Stimulated activated CD4-positive, alpha-beta T cell treated with anti-CD3 and anti-CD28 coated beads, TNF-alpha, amount 100 ng/mL, for 1 hour (primary cell): Measurements from ENCODE around the gene GPR107.

Experiments used
- DNase-seq, 3 donors: peaks; one replicate each; pipeline ENCODE4 v3.0.0-alpha.2; 2020; ENCODE audit warnings: low read depth in 3 of 3, low spot score in 1 of 3

Gene GPR107

DNA sequence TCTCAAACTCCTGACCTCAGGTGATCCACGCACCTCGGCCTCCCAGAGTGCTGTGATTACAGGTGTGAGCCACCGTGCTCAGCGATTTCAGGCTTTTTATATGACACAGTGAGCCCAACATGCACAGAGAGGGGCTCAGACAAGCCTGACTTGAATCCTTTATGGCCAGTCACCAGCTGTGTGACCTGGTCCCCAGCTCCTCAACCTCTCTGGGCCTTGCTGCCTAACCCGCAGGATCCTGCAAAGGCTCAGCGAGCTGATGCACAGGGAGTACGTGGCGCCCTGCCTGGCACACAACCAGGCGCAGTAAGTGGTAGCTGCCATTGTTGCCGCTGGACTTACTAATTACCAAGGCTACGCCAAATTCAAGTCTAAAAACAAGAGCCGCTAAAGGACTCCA, 101.9 kb downstream of the GPR107 start:
- no peak for DNase-seq

- DNase-seq = no peak
Measured at GRCh38 chr9:130156672-130157071, 103.0 kb downstream of the GPR107 start.

- no peak for DNase-seq
Measured at GRCh38 chr9:130157079-130157478, 103.4 kb downstream of the GPR107 start.

GRCh38 chr9:130158001-130158400, 104.3 kb downstream of the GPR107 start:
- no peak for DNase-seq

- no peak for DNase-seq
Measured at GRCh38 chr9:130159057-130159456, 105.4 kb downstream of the GPR107 start.

- no peak for DNase-seq
Measured at GRCh38 chr9:130159915-130160670, 106.4 kb downstream of the GPR107 start.

DNA sequence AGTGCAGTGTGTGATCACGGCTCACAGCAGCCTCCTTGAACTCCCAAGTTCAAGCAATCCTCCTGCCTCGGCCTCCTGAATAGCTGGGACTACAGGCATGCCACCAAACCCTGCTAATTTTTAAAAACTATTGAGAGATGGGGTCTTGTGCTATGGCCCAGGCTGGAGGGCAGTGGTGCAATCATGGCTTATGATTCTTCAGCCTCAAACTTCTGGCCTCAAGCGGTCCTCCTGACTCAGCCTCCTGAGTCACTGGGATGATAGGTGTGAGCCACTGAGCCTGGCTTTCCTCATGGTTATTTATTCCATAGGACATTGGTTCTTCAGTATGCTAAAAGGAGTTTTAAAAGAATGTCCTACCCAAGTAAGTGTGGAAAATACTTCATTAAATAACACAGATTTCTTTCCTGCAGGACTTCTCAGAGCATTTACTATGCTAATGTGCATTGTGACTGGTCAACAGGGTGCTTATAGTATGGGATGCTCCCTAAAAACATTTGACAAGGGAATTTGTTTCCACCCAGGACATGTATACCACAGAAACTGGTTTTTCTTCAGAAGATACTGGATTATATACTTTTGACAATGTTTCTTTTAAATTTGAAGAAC, 107.3 kb downstream of the GPR107 start:
- DNase-seq = no peak

DNA sequence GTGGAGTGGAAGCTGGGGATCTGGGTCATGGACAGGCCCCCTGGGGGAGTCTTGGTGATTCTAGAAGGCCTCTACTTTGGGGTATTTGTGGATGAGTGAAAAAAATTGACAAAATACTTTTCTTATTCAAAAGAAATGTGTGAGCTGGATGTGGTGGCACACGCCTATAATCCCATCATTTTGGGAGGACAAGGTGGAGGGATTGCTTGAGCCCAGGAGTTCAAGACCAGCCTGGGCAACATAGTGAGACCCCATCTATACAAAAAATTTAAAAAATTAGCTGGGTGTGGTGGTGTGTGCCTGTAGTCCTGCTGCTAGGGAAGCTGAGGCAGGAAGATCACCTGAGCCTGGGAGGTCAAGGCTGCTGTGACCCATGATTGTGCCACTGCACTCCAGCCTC, 111.9 kb downstream of the GPR107 start:
- no peak for DNase-seq

DNA sequence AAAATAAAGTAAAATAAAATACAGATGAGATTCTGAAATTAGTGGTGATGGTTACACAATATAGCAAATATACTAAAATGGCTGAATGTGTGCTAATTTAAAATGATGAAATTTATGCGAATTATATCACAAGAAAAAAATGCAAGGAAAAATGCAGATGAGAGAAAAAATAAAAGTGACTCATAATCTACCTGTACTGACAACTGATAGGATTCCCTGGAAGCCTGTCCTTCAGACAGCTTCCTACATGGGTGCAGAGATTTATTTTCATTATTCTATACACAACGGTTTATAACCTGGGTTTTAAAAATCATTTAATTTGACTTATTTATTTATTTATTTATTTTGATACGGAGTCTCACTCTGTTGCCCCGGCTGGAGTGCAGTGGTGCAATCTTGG, 112.7 kb downstream of the GPR107 start:
- DNase-seq = no peak

DNA sequence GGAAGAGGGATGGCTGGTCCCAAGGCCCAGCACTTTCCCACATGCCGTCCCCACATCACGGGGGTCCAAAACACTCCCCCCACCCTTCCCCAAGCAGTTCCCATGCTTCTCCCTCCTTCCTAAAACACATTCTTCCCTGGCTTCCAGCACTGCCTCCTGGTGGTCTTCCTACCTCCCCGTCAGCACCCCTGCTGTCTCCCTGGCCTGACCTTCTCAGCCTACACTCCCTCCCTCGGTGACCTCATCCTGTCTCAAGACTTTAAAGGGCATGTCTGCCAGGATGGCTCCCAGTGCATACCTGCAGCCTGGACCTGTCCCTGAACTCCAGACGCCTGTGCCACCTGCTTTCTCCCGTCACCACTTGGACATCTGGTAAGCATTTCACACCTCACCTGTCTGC, 114.2 kb downstream of the GPR107 start:
- DNase-seq = no peak

DNA sequence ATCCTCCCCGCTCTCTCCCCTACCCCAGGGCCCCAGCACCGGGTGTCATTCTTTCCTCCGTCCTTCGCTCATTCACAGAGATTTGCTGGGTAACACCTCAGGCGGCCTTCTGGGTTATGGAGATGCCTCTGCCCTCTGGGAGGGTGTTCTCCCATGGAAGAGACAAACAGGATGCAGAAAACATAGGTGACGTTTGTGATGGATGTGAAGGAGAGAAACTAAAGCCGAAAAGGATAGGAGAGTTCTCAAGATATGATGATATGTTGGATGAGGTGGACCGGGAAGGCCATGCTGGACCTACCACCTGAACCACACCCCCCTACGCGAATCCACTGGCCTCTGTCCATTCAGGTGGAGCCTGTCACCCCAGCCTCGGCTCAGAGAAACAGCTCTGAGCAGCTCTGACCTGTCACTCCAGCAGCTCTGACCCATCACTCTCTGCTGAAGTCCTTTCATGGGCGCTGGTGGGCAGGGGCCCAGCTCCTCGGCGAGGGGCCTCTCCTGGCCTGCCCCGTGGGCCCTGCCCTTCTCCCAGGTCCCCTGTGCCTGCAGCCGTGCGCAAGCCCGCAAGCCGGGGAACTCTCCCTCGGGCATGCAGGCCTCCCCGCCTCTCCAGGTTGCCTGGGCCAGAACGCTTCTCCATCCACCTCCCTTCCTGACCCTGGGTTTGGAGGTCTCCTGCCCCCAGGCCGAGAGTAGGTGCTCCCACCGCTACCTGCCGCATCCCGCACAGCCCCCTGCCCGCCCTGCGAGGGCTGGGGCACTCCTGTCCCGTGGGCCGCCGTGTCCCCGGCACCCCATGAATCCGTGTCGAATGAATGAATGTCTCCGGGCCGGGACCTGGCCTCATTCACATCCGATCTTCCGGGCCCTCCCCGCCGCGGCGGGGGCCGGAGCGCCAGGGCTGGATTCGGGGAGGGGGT, 117.8 kb downstream of the GPR107 start:
- no peak for DNase-seq

DNA sequence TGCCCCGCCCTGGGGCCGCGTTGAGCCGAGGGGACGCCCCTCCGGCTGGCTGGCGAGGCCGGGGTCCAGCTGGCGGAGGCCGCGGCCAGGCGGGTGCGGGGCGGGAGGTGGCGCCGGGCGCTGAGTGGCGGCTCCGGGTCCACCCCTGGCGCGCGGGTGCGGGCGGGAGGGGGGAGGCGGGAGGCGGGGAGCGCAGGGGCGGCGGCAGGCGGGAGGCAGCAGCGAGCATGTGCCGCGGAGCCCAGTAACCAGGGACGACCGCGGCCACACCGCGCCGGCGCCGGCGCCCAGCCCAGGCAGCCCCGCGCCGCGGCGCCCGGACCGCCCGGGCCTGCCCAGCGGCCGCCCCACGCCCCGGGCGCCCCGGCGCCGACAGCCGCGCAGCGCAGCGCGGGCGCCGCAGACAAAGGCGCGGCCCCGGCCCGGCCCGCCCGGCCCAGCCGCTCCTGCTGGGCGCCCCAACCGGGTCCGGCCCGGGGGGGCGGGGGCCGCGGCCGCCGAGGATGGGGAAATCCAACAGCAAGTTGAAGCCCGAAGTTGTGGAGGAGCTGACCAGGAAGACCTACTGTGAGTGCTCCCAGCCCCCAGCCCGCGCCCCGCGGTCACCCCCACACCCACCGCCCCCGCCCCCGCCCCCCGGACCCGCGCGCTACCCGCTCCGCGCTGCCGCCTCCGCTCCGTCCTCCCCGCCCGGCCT, 118.6 kb downstream of the GPR107 start, which contains the start of gene NCS1:
NCS1 (plus strand) TSS at position 244 of the 697 bp plus-strand sequence; CDS start at position 504, 260 bp downstream.
- DNase-seq = peak in 2 of 3 donors; percentile 16 to 45

DNA sequence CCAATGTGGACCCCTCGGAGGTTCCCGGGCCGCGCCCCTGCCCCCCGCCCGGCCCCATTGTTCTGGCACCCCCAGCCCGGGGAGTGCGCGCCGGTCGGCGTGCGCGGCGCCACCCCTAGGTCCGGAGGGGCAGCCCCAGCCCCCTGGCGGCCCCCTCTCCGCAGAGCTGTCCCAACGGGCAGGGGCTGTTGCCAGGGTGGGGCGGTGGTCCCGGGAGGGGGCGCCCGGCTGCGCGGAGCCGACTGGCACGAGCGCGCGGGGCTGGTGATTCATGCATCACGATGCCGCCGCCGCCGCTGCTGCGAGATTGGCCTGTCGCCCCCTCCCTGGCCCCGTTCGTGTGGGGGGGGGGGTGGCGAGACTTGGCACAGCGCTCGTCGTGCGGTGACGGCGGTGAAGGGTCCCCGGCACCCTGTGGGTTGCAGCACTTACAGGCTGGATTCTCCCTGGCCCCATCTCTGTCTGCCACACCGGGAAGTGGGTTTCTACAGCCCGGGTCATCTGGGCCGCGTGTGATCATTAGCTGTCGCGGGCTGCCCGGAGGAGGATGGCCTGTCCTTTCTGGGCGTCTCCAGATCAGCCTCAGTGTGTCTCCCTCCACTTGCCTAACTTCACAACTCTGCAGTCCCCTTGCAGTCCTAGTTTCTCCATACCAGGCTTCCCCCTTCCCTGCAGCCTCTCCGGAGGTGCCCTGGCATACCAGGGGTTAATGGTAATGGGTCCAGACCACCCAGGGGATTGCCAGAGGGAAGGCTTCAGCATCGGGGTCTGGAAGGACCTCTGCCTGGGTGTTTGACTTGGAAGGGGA, 119.4 kb downstream of the GPR107 start:
- DNase-seq = peak; percentile 3 to 32 (median 16)

DNA sequence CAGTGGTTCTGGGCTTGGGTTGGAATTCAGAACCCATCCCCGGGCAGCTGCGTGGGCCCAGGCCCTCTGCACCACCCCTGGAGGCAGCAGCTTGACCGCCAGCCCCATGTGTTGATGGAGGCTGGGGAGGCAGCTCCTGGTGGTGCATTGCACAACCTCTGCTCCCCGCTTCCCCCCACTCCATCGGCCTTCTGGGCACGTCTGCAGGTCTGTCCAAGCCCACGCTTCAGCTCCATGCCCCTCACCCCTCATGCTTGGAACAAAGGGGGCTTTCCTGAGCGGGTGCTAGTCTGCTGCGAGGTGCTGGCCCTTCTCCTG, 119.9 kb downstream of the GPR107 start:
- no peak for DNase-seq

GRCh38 chr9:130174025-130174424, 120.3 kb downstream of the GPR107 start:
- no peak for DNase-seq

GRCh38 chr9:130174920-130175321, 121.2 kb downstream of the GPR107 start:
- DNase-seq = no peak

DNA sequence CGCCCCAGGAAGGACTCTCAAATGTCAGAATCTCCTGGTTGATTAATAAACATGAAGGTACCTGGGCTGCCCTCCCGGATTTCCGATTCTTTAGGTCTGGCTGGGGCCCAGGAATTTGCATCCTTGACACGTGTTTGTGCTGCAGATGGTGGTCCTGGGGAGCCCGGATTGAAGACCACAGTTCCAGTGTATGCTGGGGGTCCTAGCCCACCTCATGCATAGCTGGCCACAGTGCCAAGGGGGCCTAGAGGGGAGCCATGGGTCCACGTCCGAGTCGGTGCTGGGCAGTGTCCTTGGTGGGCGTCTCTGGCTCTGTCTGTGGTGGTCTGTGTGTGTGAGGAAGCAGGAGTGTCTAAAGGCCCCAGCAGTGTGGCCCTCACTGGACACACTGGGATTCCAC, 121.6 kb downstream of the GPR107 start:
- no peak for DNase-seq

DNA sequence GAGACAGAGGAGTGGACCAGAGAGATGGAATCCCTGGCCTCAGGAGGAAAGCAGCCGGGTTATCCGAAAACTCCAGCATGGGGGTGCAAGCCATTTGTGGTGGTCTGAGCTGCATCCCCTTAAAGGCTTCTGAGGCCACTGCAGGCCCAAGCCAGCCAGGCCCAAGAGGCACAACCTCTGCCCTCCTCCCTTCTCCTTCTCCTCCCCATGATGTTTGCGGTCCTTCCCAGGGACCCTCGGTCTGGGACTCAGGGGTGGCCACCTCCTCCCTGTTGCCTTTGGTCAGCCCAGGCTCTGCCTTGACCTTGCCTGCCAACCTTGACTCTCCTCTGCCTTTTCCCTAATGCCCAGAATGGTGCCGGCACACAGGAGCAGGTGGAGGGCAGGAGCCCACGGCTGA, 123.1 kb downstream of the GPR107 start:
- DNase-seq = no peak

- no peak for DNase-seq
Measured at GRCh38 chr9:130177898-130178805, 124.4 kb downstream of the GPR107 start.
